MM.1S (cell line): ENCODE data around the gene TPM1.

ENCODE experiments used
- DNase-seq: peaks from one replicate; pipeline ENCODE4 v3.0.0-alpha.2; 2015
- H2AFZ ChIP-seq: fragments of 300-600 bp; sonication (generic); 2 replicates; pipeline ENCODE4 v1.6.0; 2016; ENCODE audit warnings: antibody characterized with exemption, low read length
- H3F3A ChIP-seq: fragments of 300-600 bp; sonication (generic); 2 replicates; pipeline ENCODE4 v1.6.1; 2016; ENCODE audit warnings: mild to moderate bottlenecking, antibody characterized with exemption, low read length, moderate library complexity, mixed read lengths; ENCODE audit not compliant: insufficient read depth
- H3K27ac ChIP-seq: fragments of 300-600 bp; sonication (generic); 2 replicates; pipeline ENCODE4 v1.5.1; 2016; ENCODE audit warnings: mild to moderate bottlenecking, low read length
- H3K27me3 ChIP-seq: fragments of 300-600 bp; sonication (generic); replicated peaks from 2 replicates; pipeline ENCODE4 v1.6.0; 2016; ENCODE audit warnings: low read length; ENCODE audit not compliant: insufficient read depth
- H3K36me3 ChIP-seq: fragments of 300-600 bp; sonication (generic); replicated peaks from 2 replicates; pipeline ENCODE4 v1.6.1; 2016; ENCODE audit warnings: mild to moderate bottlenecking, low read length, mixed read lengths; ENCODE audit not compliant: insufficient read depth
- H3K4me1 ChIP-seq: fragments of 300-600 bp; sonication (generic); 2 replicates; pipeline ENCODE4 v1.6.1; 2016; ENCODE audit warnings: low read length, mixed read lengths
- H3K4me2 ChIP-seq: fragments of 300-600 bp; sonication (generic); 2 replicates; pipeline ENCODE4 v1.6.0; 2016; ENCODE audit warnings: low read depth, low read length
- H3K4me3 ChIP-seq: fragments of 300-600 bp; sonication (generic); 2 replicates; pipeline ENCODE4 v1.5.1; 2016; ENCODE audit warnings: low read length, mixed read lengths
- H3K79me2 ChIP-seq: fragments of 300-600 bp; sonication (generic); 2 replicates; pipeline ENCODE4 v1.6.1; 2016; ENCODE audit warnings: mixed run types, low read length, mixed read lengths
- H3K9ac ChIP-seq: fragments of 300-600 bp; sonication (generic); 2 replicates; pipeline ENCODE4 v1.6.1; 2016; ENCODE audit warnings: low read length, mixed read lengths
- H3K9me2 ChIP-seq: fragments of 300-600 bp; sonication (generic); replicated peaks from 2 replicates; pipeline ENCODE4 v1.6.1; 2016; ENCODE audit warnings: mild to moderate bottlenecking, low read length, mixed read lengths; ENCODE audit not compliant: insufficient read depth
- H3K9me3 ChIP-seq: fragments of 300-600 bp; sonication (generic); replicated peaks from 2 replicates; pipeline ENCODE4 v1.6.1; 2016; ENCODE audit warnings: mild to moderate bottlenecking, low read length, mixed read lengths; ENCODE audit not compliant: insufficient read depth
- H4K20me1 ChIP-seq: fragments of 300-600 bp; sonication (generic); 2 replicates; pipeline ENCODE4 v1.6.1; 2016; ENCODE audit warnings: mild to moderate bottlenecking, low read length, moderate library complexity, mixed read lengths; ENCODE audit not compliant: insufficient read depth
- CTCF ChIP-seq: fragments of 300-600 bp; sonication (generic); IDR thresholded peaks from 2 replicates; pipeline ENCODE4 v1.5.1; 2016; ENCODE audit warnings: antibody characterized with exemption, low read length, mixed read lengths
- EZH2 ChIP-seq: fragments of 300-600 bp; sonication (generic); optimal IDR thresholded peaks from 2 replicates; pipeline ENCODE3; 2017; ENCODE audit warnings: low read depth, mild to moderate bottlenecking, antibody characterized with exemption, low read length, mixed read lengths
- EZH2phosphoT487 ChIP-seq: fragments of 300-600 bp; sonication (generic); IDR thresholded peaks from 2 replicates; pipeline ENCODE4 v1.6.1; 2018; ENCODE audit warnings: antibody characterized with exemption, low read length

TPM1 gene

GRCh38 chr15:63018639-63019038 is 23.9 kb upstream of the TPM1 start:
- no peak overlapping the region for H3K9ac ChIP-seq
- no peaks in the 10 kb centered on the region for H3K9me2 ChIP-seq
- H3K4me1 ChIP-seq: no peaks in the 10 kb centered on the region
- no peak overlapping the region for H3K4me3 ChIP-seq
- H3K36me3 ChIP-seq: no peaks in the 10 kb centered on the region
- no peak for DNase-seq
- H3F3A ChIP-seq: no peaks in the 10 kb centered on the region
- H3K79me2 ChIP-seq: no peaks in the 10 kb centered on the region
- H4K20me1 ChIP-seq: no peaks in the 10 kb centered on the region
- H2AFZ ChIP-seq: no peak overlapping the region
- H3K27ac ChIP-seq: no peak overlapping the region
- TF ChIP-seq EZH2phosphoT487: no peak
- no peak for TF ChIP-seq EZH2
- no peak overlapping the region for H3K4me2 ChIP-seq
- no peaks in the 10 kb centered on the region for H3K27me3 ChIP-seq
- H3K9me3 ChIP-seq: no peaks in the 10 kb centered on the region

GRCh38 chr15:63019511-63020109 is 22.9 kb upstream of the TPM1 start:
- Histone ChIP-seq H2AFZ (no peak overlapping the region), H3F3A (no peaks in the 10 kb centered on the region), H3K4me1 (no peaks in the 10 kb centered on the region), H3K79me2 (no peaks in the 10 kb centered on the region), H3K36me3 (no peaks in the 10 kb centered on the region), H3K27me3 (no peaks in the 10 kb centered on the region), H3K9me2 (no peaks in the 10 kb centered on the region), H3K4me2 (no peak overlapping the region), H4K20me1 (no peaks in the 10 kb centered on the region), H3K27ac (no peak overlapping the region), H3K4me3 (no peak overlapping the region), H3K9ac (no peak overlapping the region), H3K9me3 (no peaks in the 10 kb centered on the region)
- TF ChIP-seq EZH2: no peak
- TF ChIP-seq CTCF: no peak
- TF ChIP-seq EZH2phosphoT487: no peak
- DNase-seq: no peak

- no peaks in the 10 kb centered on the region for H3F3A ChIP-seq
- no peaks in the 10 kb centered on the region for H3K4me1 ChIP-seq
- H3K9me2 ChIP-seq: no peaks in the 10 kb centered on the region
- no peak overlapping the region for H3K27ac ChIP-seq
- no peak overlapping the region for H3K4me3 ChIP-seq
- H3K36me3 ChIP-seq: no peaks in the 10 kb centered on the region
- no peaks in the 10 kb centered on the region for H3K9me3 ChIP-seq
- no peaks in the 10 kb centered on the region for H4K20me1 ChIP-seq
- H2AFZ ChIP-seq: no peak overlapping the region
- H3K79me2 ChIP-seq: no peaks in the 10 kb centered on the region
- DNase-seq: no peak
- H3K4me2 ChIP-seq: no peak overlapping the region
- no peak for TF ChIP-seq EZH2phosphoT487
- no peak for TF ChIP-seq CTCF
- H3K27me3 ChIP-seq: no peaks in the 10 kb centered on the region
- no peak overlapping the region for H3K9ac ChIP-seq
Observed at GRCh38 chr15:63020128-63020527, 22.4 kb upstream of the TPM1 start.

- H3K4me1 ChIP-seq: no peaks in the 10 kb centered on the region
- H3K79me2 ChIP-seq: no peaks in the 10 kb centered on the region
- no peaks in the 10 kb centered on the region for H3K27me3 ChIP-seq
- H3K9ac ChIP-seq: no peak overlapping the region
- H3K9me2 ChIP-seq: no peaks in the 10 kb centered on the region
- no peaks in the 10 kb centered on the region for H4K20me1 ChIP-seq
- no peak overlapping the region for H3K4me3 ChIP-seq
- H3K4me2 ChIP-seq: no peak overlapping the region
- H3F3A ChIP-seq: no peaks in the 10 kb centered on the region
- no peak for TF ChIP-seq EZH2
- TF ChIP-seq EZH2phosphoT487: no peak
- TF ChIP-seq CTCF: no peak
- H3K27ac ChIP-seq: no peak overlapping the region
- H3K9me3 ChIP-seq: no peaks in the 10 kb centered on the region
- H2AFZ ChIP-seq: no peak overlapping the region
- H3K36me3 ChIP-seq: no peaks in the 10 kb centered on the region
- DNase-seq: no peak
Observed at GRCh38 chr15:63020759-63021430, 21.7 kb upstream of the TPM1 start.
